Gastrocnemius medialis (tissue), 4 donors: Measurements from ENCODE around the gene SYDE2. TPM values are rescaled to one million over a fixed set of nuclear protein-coding genes. Genes with fewer than 3 reads are reported as not detected.

ENCODE experiments used
- ATAC-seq, 2 donors: fragments of 150-250 bp; one replicate each; pipeline ENCODE4 v1.9.1; 2016
- DNase-seq, 2 donors: peaks; one replicate each; pipeline ENCODE4 v3.0.0-alpha.2; 2019
- H3K27ac ChIP-seq, 4 donors: fragments of 200-600 bp; sonication (generic); 1 replicate in 1 of 4; 2 replicates in 3 of 4; pipeline ENCODE4 v1.5.1; 2016 to 2018; ENCODE audit warnings: mild to moderate bottlenecking in 2 of 4, moderate library complexity in 1 of 4
- H3K27me3 ChIP-seq, 3 donors: fragments of 200-600 bp; sonication (generic) in 2 of 3; 1 replicate in 1 of 3; 2 replicates in 2 of 3; pipeline versions ENCODE4 v1.5.1 to v1.6.0; 2016 to 2019; ENCODE audit warnings: mild to moderate bottlenecking in 1 of 3, moderate library complexity in 1 of 3
- H3K36me3 ChIP-seq, 2 donors: fragments of 200-600 bp; sonication (generic) in 1 of 2; one replicate each; pipeline ENCODE4 v1.5.1; 2017 to 2018
- H3K4me1 ChIP-seq, 2 donors: fragments of 200-600 bp; sonication (generic) in 1 of 2; one replicate each; pipeline ENCODE4 v1.5.1; 2016 to 2017; ENCODE audit warnings: mild to moderate bottlenecking in 2 of 2
- H3K4me3 ChIP-seq, 4 donors: fragments of 200-600 bp; sonication (generic) in 3 of 4; 1 replicate in 1 of 4; 2 replicates in 3 of 4; pipeline ENCODE4 v1.5.1; 2016 to 2019; ENCODE audit warnings: mild to moderate bottlenecking in 2 of 4
- H3K9me3 ChIP-seq, 3 donors: fragments of 200-600 bp; sonication (generic) in 2 of 3; 1 replicate in 1 of 3; 2 replicates in 2 of 3; pipeline ENCODE4 v1.5.1; 2016 to 2019
- POLR2A ChIP-seq, 2 donors: fragments of 450-650 bp; IDR thresholded peaks; one replicate each; pipeline ENCODE4 v1.6.1; 2017; ENCODE audit warnings: antibody characterized with exemption in 2 of 2, mild to moderate bottlenecking in 2 of 2, moderate library complexity in 2 of 2
- in situ Hi-C, 4 donors: fragments of 200-750 bp; cut with MboI; loops; one replicate each; pipeline versions ENCODE4 v1.15.0 to v1.8.0; 2017; ENCODE audit warnings: low sequenced_read_pairs in 4 of 4
- intact Hi-C: fragments of 100-400 bp; cut with DNase I; formaldehyde crosslinking; loops from one replicate; pipeline ENCODE4 v1.15.1; 2023; ENCODE audit warnings: low total_unique reads
- total RNA-seq, 4 donors: library from RNA; depleted of rRNA; stranded (reverse); fragments of >200 nt; gene quantifications; one replicate each; pipeline versions ENCODE4 v1.1.0 to v1.2.3, GENCODE V29; 2016
- TF ChIP-seq, protein P1 (sequence below), 5 experiments: fragments of 450-650 bp in 3 of 5; fragments of 200-600 bp in 2 of 5; sonication (generic) in 2 of 5; IDR thresholded peaks in 4 of 5; conservative IDR thresholded peaks in 1 of 5; 1 replicate in 4 of 5; 2 replicates in 1 of 5; pipeline ENCODE4 v1.5.1; 2016 to 2019; ENCODE audit warnings: antibody characterized with exemption in 5 of 5, mild to moderate bottlenecking in 3 of 5, moderate library complexity in 3 of 5

Gene SYDE2
- total RNA-seq, 4 donors from 2014 or later, result 3.8 to 7.2 (median 4.9) TPM

DNA sequence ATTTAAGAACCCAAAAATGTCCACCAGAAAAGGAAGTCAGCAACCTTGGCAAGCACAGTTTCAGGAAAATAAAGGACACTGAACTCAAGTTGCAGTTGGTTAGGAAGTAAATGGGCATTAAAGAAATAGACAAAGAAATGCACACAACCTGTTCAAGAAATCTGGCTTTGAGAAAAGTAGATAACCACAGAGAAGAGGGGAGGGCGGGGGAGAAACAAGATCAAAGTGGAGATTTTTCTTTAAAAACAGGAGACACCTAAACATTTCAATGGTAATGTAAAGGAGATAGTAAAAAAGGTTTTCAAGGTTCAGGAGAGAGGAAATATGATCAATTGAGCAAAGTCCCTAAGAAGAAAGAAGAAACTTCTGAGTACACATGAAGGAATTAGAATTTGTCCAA, 29.1 kb downstream of the SYDE2 start:
- Histone ChIP-seq H3K4me3 (no peak overlapping the region), H3K27me3 (no peaks in the 10 kb centered on the region), H3K4me1 (no peaks in the 10 kb centered on the region), H3K36me3 (no peaks in the 10 kb centered on the region), H3K9me3 (no peaks in the 10 kb centered on the region), H3K27ac (no peak overlapping the region)
- DNase-seq (no peak), ATAC-seq (no peak)
- TF ChIP-seq, protein P1, sequence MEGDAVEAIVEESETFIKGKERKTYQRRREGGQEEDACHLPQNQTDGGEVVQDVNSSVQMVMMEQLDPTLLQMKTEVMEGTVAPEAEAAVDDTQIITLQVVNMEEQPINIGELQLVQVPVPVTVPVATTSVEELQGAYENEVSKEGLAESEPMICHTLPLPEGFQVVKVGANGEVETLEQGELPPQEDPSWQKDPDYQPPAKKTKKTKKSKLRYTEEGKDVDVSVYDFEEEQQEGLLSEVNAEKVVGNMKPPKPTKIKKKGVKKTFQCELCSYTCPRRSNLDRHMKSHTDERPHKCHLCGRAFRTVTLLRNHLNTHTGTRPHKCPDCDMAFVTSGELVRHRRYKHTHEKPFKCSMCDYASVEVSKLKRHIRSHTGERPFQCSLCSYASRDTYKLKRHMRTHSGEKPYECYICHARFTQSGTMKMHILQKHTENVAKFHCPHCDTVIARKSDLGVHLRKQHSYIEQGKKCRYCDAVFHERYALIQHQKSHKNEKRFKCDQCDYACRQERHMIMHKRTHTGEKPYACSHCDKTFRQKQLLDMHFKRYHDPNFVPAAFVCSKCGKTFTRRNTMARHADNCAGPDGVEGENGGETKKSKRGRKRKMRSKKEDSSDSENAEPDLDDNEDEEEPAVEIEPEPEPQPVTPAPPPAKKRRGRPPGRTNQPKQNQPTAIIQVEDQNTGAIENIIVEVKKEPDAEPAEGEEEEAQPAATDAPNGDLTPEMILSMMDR (IDR thresholded peaks at IDR 0.05 in 4 of 5, conservative IDR thresholded peaks at IDR 0.05 in 1 of 5), result no peak
- no peak for TF ChIP-seq POLR2A (IDR thresholded peaks at IDR 0.05)
- intact Hi-C loops (no loop called here), in situ Hi-C loops (no loop called here)

DNA sequence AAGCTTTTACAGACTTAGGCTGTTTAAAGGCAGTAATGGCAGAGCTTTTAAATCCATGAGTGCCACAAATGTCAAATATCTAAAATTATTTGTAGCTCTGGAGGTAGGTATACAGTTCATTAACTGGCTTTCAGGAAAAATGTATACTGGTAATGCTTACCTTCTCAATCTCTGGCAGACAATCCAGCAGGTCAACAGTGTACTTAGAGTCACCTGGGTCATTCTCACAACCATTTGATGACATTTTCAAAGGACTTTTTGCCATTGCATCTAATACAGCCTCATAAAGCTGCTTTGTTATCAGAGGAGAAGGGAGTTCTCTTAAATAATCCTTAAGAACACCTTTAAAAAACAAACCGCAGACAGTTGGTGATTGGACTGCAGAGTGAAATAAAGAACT, 31.9 kb downstream of the SYDE2 start:
- ATAC-seq (no peak), DNase-seq (no peak)
- no peaks in the 10 kb centered on the region for H3K4me1 ChIP-seq
- intact Hi-C loops, result no loop called here
- H3K27me3 ChIP-seq, result no peaks in the 10 kb centered on the region
- in situ Hi-C loops, result no loop called here
- H3K4me3 ChIP-seq, result no peak overlapping the region
- no peaks in the 10 kb centered on the region for H3K36me3 ChIP-seq
- no peak overlapping the region for H3K27ac ChIP-seq
- H3K9me3 ChIP-seq, result no peaks in the 10 kb centered on the region
- TF ChIP-seq, protein P1 (IDR thresholded peaks at IDR 0.05 in 4 of 5, conservative IDR thresholded peaks at IDR 0.05 in 1 of 5), result no peak
- no peak for TF ChIP-seq POLR2A (IDR thresholded peaks at IDR 0.05)

DNA sequence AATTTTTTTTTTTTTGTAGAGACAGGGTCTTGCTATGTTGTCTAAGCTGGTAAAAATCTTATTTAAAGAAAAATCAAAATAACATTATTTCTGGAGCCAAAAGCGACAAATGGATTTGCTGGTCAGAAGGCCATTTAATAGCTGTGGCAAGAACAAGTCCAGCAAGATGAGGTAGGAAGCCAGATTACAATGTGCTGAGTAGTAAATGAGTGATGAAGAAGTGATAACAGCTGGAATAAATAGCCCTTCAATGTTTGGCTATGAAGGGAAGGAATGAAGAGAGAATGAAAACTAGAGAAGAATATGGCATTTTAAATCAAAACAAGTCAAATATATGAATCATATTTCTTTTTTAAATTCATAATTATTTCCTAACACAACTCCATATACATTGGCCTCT, 34.5 kb downstream of the SYDE2 start:
- TF ChIP-seq, protein P1 (IDR thresholded peaks at IDR 0.05 in 4 of 5, conservative IDR thresholded peaks at IDR 0.05 in 1 of 5), result no peak
- TF ChIP-seq POLR2A (IDR thresholded peaks at IDR 0.05), result no peak
- no peaks in the 10 kb centered on the region for H3K4me1 ChIP-seq
- H3K27me3 ChIP-seq, result no peaks in the 10 kb centered on the region
- intact Hi-C loops (no loop called here), in situ Hi-C loops (no loop called here)
- no peak overlapping the region for H3K4me3 ChIP-seq
- no peak overlapping the region for H3K27ac ChIP-seq
- no peak for ATAC-seq
- no peak for DNase-seq
- H3K36me3 ChIP-seq, result no peaks in the 10 kb centered on the region
- no peaks in the 10 kb centered on the region for H3K9me3 ChIP-seq

DNA sequence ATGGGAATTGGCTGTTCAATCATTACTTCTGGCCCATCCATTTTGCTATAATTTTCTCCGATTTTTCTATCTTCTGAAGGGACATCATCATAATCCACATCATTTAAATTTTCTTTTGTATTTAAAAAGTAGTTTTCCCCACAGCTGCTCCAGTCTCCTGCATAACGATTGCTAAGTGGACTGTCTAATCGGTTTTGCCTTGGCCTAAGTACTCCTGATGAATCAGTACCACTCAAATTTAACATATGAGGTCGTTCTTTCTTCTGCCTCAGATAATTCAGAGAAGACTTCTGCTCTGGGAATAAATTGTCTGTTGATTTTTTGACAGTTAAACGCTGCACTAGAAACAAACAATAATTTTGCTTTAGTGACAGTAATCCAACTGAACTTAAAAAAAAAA, 41.9 kb downstream of the SYDE2 start:
- H3K36me3 ChIP-seq, result no peaks in the 10 kb centered on the region
- TF ChIP-seq, protein P1 (IDR thresholded peaks at IDR 0.05 in 4 of 5, conservative IDR thresholded peaks at IDR 0.05 in 1 of 5), result no peak
- TF ChIP-seq POLR2A (IDR thresholded peaks at IDR 0.05), result no peak
- no peaks in the 10 kb centered on the region for H3K4me1 ChIP-seq
- in situ Hi-C loops, result no loop called here
- H3K27me3 ChIP-seq, result no peaks in the 10 kb centered on the region
- no peak for ATAC-seq
- intact Hi-C loops, result no loop called here
- H3K4me3 ChIP-seq, result no peak overlapping the region
- DNase-seq, result no peak
- no peaks in the 10 kb centered on the region for H3K9me3 ChIP-seq
- no peak overlapping the region for H3K27ac ChIP-seq

DNA sequence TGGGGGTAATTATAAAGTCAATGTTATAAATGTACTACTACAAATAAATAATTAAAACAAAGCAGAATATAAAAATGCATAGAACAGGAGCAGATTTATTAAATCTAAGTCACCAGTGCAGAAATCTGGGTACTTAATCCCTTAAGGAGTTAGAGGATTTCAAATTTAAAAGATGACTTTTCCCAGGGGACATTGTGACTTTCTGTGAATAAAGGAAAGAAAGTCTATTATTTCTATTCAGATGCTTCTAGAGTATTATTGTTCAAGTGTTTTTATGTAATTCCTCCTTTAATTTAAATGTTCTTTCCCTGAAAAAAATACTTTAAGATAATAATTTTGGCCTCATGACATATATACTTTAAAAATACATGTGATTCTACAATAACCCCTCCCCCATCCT, 43.4 kb downstream of the SYDE2 start:
- in situ Hi-C loops (no loop called here), intact Hi-C loops (no loop called here)
- no peak overlapping the region for H3K4me3 ChIP-seq
- H3K36me3 ChIP-seq, result no peaks in the 10 kb centered on the region
- DNase-seq (no peak), ATAC-seq (no peak)
- no peak for TF ChIP-seq POLR2A (IDR thresholded peaks at IDR 0.05)
- TF ChIP-seq, protein P1 (IDR thresholded peaks at IDR 0.05 in 4 of 5, conservative IDR thresholded peaks at IDR 0.05 in 1 of 5), result no peak
- no peaks in the 10 kb centered on the region for H3K4me1 ChIP-seq
- H3K27me3 ChIP-seq, result no peaks in the 10 kb centered on the region
- H3K27ac ChIP-seq, result no peak overlapping the region
- H3K9me3 ChIP-seq, result no peaks in the 10 kb centered on the region
